ENCODE data around the gene FBXW7.

Gene FBXW7

DNA sequence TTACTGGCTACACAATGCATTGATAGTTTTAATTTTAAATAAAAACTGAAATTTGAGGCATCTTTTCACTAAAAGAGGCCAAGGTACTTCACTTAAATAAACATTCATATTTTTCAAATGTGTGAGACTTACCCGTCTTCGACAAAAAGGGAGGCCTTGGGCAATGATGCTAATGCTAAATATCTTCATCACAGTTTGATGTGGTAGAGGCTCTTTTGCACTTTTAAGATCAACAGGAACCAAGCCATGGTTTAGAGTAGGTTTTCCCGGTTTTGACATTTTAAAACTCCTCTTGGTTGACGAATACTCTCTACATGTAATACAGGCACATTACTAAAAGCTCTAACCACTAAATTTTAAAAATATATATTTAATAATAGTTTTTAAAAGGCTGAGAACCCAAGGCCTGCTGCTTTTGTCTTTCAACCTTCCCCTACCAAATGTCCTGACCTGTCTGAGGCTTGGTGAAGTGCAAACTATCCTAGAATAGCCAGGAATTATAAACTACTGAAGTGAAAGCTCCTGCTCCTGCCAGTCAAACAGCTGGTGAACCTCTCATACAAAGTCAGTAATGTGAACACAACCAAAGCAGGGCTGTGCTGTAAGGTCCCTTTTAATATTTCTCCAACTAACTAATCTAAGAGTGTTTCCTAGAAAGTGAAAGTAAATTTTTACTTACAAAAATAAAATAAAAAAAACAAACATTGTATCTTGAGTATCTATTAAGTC, 153.7 kb downstream of the FBXW7 start:
- FAIRE-seq, result peak; percentile 86

DNA sequence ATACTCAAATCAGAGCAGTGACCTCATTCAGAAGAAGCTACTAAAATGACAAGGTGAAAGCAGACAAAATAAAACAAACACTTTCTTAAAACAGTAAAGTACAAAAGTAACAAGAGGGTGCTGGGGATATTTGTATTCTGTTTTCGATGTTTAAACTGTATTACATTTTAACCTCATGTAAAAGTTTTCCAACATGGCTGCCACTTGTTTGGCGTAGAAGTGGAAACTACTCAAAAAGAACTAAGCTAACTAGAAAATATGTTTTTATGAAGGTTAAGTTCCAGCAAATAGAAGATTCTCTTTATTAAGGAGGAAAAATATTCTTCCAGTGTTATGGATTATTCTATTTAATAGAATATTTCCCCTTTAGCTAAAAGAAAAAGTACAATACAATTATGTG, 155.0 kb downstream of the FBXW7 start:
- peak; percentile 54 for FAIRE-seq

More for the DNA sequence above, 153.7 kb downstream of the FBXW7 start:
- no peak for DNase-seq (ENCODE audit: insufficient read length, low spot score)

DNA sequence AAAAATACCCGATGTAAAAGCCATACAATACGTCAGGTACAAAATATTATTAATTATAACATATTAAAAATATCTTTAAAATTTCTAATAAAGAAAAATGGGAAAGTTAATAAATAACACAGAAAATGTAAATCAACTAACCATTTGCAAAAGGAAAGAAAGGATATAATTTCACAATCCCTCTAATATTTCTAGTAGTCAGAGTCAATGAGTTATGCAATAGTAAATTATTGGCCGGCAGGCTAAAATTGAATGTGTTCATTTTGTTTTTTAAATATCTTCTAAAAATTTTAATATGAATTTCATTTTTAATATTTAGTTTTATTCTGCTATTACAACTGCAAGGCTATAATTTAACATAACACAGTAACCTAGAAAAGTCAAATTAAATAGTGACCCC, 155.7 kb downstream of the FBXW7 start:
- no peak for DNase-seq (ENCODE audit: insufficient read length, low spot score)
- no peak for FAIRE-seq

More for the DNA sequence above, 155.0 kb downstream of the FBXW7 start:
- no peak for DNase-seq (ENCODE audit: insufficient read length, low spot score)

DNA sequence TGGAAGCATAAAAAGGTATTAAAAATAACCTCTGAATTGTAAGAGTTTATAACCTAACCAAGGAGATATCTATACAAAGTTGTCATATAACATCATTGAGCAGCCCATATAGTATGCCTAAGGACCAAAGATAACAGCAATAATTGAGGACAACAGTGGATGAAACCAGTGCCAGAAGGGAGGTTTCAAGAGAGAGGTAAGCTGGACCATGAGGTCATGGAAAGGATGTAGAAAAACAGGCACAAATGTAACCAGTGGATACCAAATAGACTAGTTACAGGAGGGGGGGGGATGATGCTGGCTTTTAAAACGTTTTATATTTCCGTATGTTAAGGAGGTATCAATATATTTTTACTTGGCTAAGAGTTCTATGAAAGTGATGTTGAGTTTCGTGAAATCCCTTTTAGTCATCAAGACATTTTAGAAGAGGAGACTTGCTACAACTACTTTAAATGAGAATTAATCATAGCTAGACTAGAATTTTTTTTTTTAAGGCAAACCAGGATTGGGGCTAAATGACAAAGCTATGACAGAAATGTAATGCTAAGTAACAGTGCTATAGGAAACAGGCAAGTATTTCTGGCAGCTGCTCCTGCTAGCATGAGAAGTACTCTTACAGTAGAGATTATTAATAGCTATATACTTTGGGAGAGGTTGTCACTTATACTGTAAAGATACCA, 161.1 kb downstream of the FBXW7 start:
- FAIRE-seq, result peak; percentile 53
- no peak for DNase-seq (ENCODE audit: insufficient read length, low spot score)

DNA sequence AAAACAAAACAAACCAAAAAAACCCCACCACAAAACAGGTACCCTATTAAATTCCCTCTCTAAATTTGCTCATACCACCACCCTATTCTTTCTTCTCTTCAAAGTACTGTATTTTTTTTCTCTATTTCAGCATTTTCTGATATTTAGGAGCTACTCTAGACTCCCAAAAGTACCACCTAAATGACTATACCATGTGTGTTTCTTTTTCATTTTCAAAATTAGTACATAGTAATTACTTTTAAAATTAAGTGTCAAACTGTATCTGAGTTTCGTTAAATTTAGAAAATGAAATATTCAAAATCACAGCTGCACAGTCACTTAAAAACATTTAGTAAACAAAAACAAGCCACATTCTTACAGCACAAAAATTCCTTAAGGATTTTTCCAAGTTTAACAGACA, 161.7 kb downstream of the FBXW7 start:
- FAIRE-seq, result peak; percentile 62
- no peak for DNase-seq (ENCODE audit: insufficient read length, low spot score)

DNA sequence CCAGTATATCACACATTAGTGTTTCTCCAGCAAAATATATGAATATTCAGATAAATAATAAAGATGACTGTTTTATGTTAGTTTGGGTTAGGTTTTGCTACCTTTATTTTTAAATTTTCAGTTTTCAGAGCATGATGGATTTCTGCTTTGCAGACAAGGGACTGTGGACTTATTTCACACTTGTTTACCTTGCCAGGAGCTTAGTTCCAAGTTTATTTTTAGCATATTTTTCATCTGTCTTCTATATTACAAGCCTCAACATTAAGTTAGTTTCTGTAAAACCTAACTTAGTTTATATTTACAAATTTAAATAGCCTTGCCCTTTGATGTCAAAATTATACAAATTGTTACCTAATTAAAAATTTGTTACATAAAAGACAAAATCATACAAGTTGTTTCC, 163.4 kb downstream of the FBXW7 start:
- no peak for DNase-seq (ENCODE audit: insufficient read length, low spot score)
- FAIRE-seq, result no peak

DNA sequence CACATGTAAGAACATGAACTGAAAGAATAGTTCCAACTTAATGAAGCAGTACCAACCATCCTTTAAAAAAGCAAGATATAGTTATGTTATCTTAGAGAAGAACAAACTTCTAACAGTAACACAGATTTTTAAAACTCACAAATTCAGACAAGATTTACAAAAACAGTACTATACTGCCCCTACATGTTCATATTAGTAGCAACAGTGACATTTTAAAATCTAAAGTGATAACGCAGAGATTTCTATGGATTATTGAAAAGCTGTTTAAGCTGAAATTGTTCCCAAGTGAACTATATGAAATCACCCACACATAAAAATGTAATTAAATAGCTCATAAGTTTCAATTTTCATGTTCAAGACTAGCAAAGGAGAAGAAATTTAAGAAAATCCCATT, 166.0 kb downstream of the FBXW7 start:
- peak; percentile 93 for FAIRE-seq

GRCh38 chr4:152369203-152369901, 166.5 kb downstream of the FBXW7 start:
- DNase-seq (ENCODE audit: insufficient read length, low spot score), result no peak
- peak; percentile 47 for FAIRE-seq

More for the DNA sequence above, 166.0 kb downstream of the FBXW7 start:
- no peak for DNase-seq (ENCODE audit: insufficient read length, low spot score)

DNA sequence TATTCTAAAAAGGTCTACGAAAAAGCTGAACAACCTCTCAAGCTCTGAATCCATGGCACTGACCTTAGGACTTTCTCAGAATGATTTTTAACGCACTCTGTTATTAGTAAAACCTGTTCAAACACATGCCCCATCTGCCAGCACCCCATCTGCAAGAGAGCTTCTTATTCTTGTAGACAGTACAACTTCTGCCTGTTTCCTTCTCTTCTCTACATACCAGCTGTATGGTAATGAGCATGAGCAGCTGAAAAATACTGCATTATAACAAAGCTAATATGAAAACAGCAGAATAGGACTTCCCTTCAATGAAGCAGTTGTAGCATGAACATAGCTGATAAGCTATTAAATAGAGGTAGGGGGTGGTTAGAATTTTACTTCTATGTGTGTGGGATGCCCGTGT, 167.9 kb downstream of the FBXW7 start:
- FAIRE-seq (peak; percentile 75), DNase-seq (ENCODE audit: insufficient read length, low spot score) (no peak)

GRCh38 chr4:152364883-152365282, 171.0 kb downstream of the FBXW7 start:
- FAIRE-seq, result peak; percentile 70
- no peak for DNase-seq (ENCODE audit: insufficient read length, low spot score)

DNA sequence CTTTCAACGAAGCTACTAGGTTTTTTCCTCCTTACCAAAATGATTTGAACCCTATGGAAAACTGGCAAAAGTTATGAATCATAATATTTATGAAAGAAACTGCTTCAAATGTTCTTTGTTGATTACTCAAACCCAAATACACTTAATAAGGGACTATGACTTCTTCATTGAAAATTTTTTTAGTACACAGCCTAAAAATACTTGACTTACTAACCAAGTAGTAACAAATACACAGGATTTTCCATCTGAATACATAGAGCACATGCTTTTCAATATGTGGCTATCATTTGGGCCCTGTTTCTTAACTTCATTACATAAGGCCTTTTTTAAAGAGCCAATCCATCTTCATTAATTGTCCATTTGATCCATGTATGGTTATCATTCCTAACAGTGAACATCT, 171.5 kb downstream of the FBXW7 start:
- DNase-seq (ENCODE audit: insufficient read length, low spot score) (no peak), FAIRE-seq (no peak)

GRCh38 chr4:152363904-152364303, 172.0 kb downstream of the FBXW7 start:
- FAIRE-seq (no peak), DNase-seq (ENCODE audit: insufficient read length, low spot score) (no peak)

DNA sequence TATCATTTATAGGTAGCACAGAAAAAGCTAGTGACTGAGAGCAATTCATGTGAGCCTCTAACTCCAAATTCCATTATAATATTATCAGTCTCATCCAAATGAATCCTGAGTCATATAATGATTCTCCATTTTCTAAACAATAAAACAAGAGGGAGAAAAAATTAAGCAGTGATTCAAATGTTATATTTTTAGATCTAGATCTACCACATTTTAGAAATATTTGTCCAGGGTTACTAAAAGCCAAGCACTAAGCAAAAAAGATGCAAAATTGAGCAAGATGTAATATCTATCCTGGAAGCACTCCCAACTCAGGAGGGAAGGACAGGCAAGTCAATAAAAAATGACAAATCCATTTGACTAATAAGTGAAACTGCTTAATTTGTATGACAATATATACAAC, 172.8 kb downstream of the FBXW7 start:
- no peak for DNase-seq (ENCODE audit: insufficient read length, low spot score)
- peak; percentile 72 for FAIRE-seq

- FAIRE-seq (peak; percentile 51), DNase-seq (ENCODE audit: insufficient read length, low spot score) (no peak)
Observed at GRCh38 chr4:152360045-152360410, 175.9 kb downstream of the FBXW7 start.

- FAIRE-seq (no peak), DNase-seq (ENCODE audit: insufficient read length, low spot score) (no peak)
Observed at GRCh38 chr4:152359208-152360044, 176.5 kb downstream of the FBXW7 start.

GRCh38 chr4:152357206-152357605, 178.7 kb downstream of the FBXW7 start:
- FAIRE-seq (no peak), DNase-seq (ENCODE audit: insufficient read length, low spot score) (no peak)

DNA sequence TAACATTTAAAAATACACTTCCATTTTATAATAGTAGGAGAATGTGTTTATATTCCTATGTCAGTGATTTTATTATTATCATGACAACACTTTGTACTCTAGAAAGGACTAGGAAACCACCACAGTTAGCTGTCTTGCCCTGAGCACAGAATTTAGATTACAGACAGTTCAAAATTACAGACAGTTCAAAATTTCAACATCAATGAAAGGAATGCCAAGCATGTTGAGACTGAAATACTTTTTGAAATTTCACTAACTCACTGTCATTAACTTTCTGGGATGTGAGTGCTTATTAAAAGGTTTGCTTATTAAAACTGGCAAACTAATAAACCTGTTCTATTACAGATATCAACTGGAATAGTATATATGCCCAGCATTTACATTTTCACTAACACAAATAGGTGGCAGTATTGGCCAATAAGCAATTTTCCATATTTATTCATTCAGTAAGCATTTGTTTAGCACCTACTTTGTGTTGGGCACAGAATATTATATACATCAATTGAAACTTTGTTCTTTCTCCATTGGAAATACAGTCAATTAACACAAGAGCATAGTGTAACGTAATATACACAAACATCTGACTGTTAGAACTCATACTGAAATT, 179.4 kb downstream of the FBXW7 start:
- FAIRE-seq, result peak; percentile 80
- DNase-seq (ENCODE audit: insufficient read length, low spot score), result no peak

GRCh38 chr4:152352622-152353116, 183.2 kb downstream of the FBXW7 start:
- no peak for FAIRE-seq
- DNase-seq (ENCODE audit: insufficient read length, low spot score), result peak; percentile 1

DNA sequence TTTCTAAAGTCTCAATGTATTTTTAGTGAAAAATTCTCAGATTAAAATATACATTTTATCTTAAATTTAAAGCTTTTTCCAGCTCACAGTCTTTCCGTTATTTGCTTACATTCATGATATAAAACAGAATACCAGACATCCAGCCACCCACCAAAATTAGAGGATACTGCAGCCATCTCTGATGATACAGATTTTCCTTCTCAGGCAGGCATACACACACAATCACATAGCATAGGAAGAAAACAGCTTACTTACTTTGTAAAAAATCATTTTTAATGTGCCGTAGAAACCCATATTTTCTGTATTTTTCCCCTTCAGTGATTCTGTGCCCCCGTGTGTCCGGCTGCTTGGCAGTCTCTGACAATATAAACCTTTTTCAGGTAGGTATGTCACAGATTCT, 183.7 kb downstream of the FBXW7 start:
- DNase-seq (ENCODE audit: insufficient read length, low spot score) (no peak), FAIRE-seq (peak; percentile 21)

GRCh38 chr4:152351080-152351479, 184.8 kb downstream of the FBXW7 start:
- DNase-seq (ENCODE audit: insufficient read length, low spot score), result no peak
- FAIRE-seq, result peak; percentile 45
